ACC112 (cell line): Measurements from ENCODE around the gene GRPEL1.

ENCODE experiments used
- H2AFZ ChIP-seq: fragments of 200-600 bp; sonication (generic); one replicate; pipeline ENCODE4 v1.6.0; 2017; ENCODE audit warnings: antibody characterized with exemption, low read length; ENCODE audit not compliant: unreplicated experiment
- H3K27ac ChIP-seq: fragments of 200-600 bp; sonication (generic); 2 replicates; pipeline ENCODE4 v1.5.1; 2014; ENCODE audit warnings: low read depth, mild to moderate bottlenecking, antibody characterized with exemption, low read length, moderate library complexity
- H3K27me3 ChIP-seq: fragments of 200-600 bp; sonication (generic); 2 replicates; pipeline ENCODE4 v1.6.1; 2014; ENCODE audit warnings: mild to moderate bottlenecking, antibody characterized with exemption, low read length, moderate library complexity, mixed read lengths; ENCODE audit not compliant: insufficient read depth
- H3K36me3 ChIP-seq: fragments of 200-600 bp; sonication (generic); 2 replicates; pipeline ENCODE4 v1.6.1; 2016; ENCODE audit warnings: mild to moderate bottlenecking, antibody characterized with exemption, low read length, moderate library complexity, mixed read lengths; ENCODE audit not compliant: insufficient read depth
- H3K4me1 ChIP-seq: fragments of 200-600 bp; sonication (generic); one replicate; pipeline ENCODE4 v1.6.1; 2016; ENCODE audit warnings: low read length, mixed read lengths; ENCODE audit not compliant: insufficient read depth, unreplicated experiment, control insufficient read depth
- H3K4me3 ChIP-seq: fragments of 200-600 bp; sonication (generic); 2 replicates; pipeline ENCODE4 v1.5.1; 2014; ENCODE audit warnings: mild to moderate bottlenecking, low read depth, low read length
- H3K79me2 ChIP-seq: fragments of 200-600 bp; sonication (generic); one replicate; pipeline ENCODE4 v1.6.0; 2016; ENCODE audit warnings: low read length; ENCODE audit not compliant: control insufficient read depth, unreplicated experiment, insufficient read depth

Gene GRPEL1

DNA sequence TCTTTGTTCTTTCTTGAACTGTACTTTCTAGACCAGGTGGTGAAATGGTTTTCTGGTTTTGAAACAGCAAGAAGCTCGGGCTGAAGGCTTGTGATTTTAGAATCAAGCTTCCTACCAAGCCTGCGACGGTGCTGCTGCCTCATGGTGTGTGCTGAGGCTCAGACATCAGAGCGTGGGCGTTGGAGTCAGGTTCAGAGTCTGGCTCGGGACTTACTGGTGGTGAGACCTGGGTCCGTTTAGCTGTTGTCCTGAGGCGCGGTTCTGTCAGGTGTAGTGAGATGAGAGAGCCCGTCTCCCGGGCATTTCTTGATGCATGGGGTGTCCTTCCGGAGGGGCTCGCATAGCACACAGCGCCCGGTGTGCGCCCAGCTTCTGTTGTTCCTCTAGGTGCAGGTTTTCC, 44.4 kb downstream of the GRPEL1 start:
- H3K27me3 ChIP-seq = no peaks in the 10 kb centered on the region
- H3K27ac ChIP-seq = peak overlapping the region; percentile 81; the same call in 1 of the 2 replicates
- H3K4me3 ChIP-seq = no peak overlapping the region
- H3K36me3 ChIP-seq = 0 out of 2 replicates have a peak, but pooled peaks cover 2% of the 10 kb centered on the region
- H3K4me1 ChIP-seq = peaks cover 18% of the 10 kb centered on the region
- H2AFZ ChIP-seq = no peak overlapping the region
- H3K79me2 ChIP-seq = peaks cover 4% of the 10 kb centered on the region

DNA sequence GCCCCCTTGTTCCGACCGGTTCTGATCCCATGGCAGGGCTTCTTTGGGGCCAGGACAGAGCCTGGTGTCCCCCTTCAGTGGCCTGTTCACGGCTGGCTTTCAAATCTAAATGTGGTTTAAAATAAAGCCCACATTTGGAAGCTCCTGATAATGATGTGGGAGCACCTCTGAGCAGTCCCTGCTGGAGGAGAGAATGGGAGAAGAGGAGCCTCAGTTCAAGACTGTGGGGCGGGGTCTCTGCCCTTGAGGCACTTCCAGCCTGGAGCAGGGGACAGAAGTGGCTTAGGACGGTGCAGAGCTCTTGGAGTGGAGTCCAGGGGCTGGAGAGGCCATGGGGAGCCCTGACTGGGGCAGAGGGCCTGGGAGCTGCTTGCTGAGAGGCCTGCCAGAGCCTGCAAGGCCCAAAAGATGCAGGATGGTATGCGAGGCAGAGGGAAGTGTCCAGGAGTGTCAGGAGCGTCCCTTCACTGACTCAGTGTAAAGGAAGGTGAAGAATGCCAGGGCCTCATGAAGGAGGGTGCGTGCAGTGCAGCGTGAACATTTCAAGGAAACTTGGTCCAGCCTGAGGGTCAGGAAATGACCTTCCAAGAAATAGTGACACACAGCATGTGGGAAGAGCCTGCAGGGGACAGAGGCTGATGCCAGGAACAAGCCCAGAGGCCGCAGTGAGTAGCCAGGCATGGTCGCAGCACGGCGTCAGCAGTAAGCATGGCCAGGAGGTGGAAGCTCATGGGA, 45.8 kb downstream of the GRPEL1 start:
- Histone ChIP-seq H3K4me3 (no peak overlapping the region), H3K36me3 (no peaks in the 10 kb centered on the region), H3K79me2 (peaks cover 4% of the 10 kb centered on the region), H3K27me3 (no peaks in the 10 kb centered on the region), H3K4me1 (peaks cover 17% of the 10 kb centered on the region), H3K27ac (peak overlapping the region; percentile 92), H2AFZ (no peak overlapping the region)

DNA sequence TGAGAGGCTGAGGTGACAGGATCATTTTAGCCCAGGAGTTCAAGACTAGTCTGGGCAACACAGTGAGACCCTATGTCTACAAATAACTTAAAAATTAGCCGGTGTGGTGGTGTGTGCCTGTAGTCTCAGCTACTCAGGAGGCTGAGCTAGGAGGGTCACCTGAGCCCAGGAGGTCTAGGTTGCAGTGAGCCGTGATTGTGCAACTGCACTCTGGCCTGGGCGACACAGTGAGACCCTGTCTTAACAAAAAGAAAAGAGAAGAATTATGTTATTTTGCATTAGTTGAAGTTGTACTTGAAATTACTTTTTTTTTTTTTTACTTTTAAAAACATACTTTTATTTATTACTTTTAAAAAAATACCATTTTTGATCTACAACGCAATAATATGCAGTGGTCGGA, 46.5 kb downstream of the GRPEL1 start:
- Histone ChIP-seq H2AFZ (no peak overlapping the region), H3K4me1 (peaks cover 17% of the 10 kb centered on the region), H3K27me3 (no peaks in the 10 kb centered on the region), H3K4me3 (no peak overlapping the region), H3K36me3 (0 out of 2 replicates have a peak, but pooled peaks cover 4% of the 10 kb centered on the region), H3K27ac (peak overlapping the region; percentile 92), H3K79me2 (peaks cover 4% of the 10 kb centered on the region)

DNA sequence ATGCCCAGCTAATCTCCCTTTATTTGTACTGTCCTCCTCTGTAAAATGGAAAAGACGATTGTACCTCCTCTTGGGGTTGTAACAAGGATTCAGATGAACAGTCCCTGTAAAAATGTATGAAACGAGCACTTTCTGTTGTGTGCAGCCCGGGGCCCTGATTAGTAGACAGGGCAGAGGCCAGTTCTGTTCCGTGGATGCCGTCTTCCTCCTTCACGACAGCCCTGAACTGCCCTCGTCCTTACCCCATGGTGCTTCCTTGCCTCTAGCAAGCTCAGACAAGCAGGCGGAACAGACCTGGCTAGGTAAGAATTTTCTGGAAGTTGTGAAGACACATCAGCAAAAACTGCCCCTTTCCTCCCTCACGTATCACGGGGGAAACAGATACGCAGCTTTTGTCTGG, 47.0 kb downstream of the GRPEL1 start:
- Histone ChIP-seq H3K27me3 (no peaks in the 10 kb centered on the region), H3K36me3 (0 out of 2 replicates have a peak, but pooled peaks cover 6% of the 10 kb centered on the region), H3K79me2 (peaks cover 4% of the 10 kb centered on the region), H3K4me1 (peaks cover 21% of the 10 kb centered on the region), H3K4me3 (no peak overlapping the region), H2AFZ (no peak overlapping the region), H3K27ac (no peak overlapping the region)

DNA sequence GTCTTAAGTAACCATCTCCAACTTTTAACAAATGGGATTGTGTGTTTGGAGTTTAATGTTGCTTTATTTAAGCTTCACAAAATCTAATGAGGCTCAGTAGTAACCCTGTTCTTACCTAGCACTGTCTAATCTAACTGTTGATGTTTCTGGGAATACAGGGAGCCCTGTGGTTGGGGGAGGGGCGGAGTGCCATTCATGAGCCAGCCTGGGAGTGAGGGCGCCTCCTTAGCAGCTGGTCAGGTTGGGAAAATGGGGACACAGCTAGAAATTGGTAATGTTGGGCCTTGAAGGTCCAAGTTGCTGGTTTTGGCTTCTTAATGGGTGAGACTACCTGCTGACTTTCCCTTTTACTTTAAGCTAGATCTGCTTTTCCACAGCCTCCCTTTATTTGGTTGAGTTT, 47.6 kb downstream of the GRPEL1 start:
- H3K27ac ChIP-seq = peak overlapping the region; percentile 2; the same call in 1 of the 2 replicates
- peaks cover 4% of the 10 kb centered on the region for H3K79me2 ChIP-seq
- no peak overlapping the region for H3K4me3 ChIP-seq
- no peak overlapping the region for H2AFZ ChIP-seq
- H3K4me1 ChIP-seq = peaks cover 23% of the 10 kb centered on the region
- 0 out of 2 replicates have a peak, but pooled peaks cover 6% of the 10 kb centered on the region for H3K36me3 ChIP-seq
- H3K27me3 ChIP-seq = no peaks in the 10 kb centered on the region

DNA sequence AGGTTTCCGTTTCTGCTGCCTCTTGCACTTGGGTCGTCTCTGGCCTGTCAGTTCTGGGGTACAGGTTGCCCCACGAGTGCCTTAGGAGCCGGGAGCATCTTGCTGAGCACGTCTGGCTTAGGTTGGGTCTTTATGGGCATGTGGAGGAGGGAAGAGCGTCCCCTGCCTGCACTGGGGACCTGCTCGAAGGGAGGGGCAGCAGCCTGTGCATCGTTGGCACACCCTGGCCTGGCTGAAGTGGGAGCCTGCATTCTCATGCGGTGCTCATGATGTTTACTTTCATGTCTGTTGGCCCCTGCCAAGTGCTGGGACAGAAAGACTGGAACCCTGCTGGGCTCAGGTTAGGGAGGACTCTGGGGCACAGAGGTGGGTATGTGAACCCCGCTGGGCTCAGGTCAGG, 48.5 kb downstream of the GRPEL1 start:
- Histone ChIP-seq H3K27ac (no peak overlapping the region), H2AFZ (no peak overlapping the region), H3K4me1 (peaks cover 23% of the 10 kb centered on the region), H3K4me3 (no peak overlapping the region), H3K27me3 (no peaks in the 10 kb centered on the region), H3K79me2 (peaks cover 4% of the 10 kb centered on the region), H3K36me3 (0 out of 2 replicates have a peak, but pooled peaks cover 9% of the 10 kb centered on the region)

DNA sequence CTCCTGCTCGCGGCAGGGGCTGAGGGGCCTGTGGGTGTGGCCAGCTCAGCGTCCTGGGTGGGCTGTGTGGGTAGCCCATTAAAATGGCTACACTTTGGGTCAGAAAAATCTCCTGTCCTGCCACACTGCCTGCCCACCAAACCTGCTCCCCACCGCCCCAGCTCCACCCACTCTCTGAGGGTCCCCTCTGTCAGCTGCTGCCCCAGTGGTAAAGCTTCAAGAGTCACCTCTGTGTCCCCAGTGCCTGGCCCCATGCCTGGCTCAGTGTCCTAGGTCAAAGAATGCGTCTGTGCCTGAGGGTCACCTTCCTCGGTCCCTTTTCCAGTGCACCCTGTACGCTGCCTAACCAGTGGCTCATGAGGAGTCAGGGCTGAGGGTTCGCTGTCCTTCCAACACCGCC, 49.6 kb downstream of the GRPEL1 start:
- peaks cover 2% of the 10 kb centered on the region for H3K79me2 ChIP-seq
- H3K36me3 ChIP-seq = peaks cover 15% of the 10 kb centered on the region; the same call in 1 of the 2 replicates

DNA sequence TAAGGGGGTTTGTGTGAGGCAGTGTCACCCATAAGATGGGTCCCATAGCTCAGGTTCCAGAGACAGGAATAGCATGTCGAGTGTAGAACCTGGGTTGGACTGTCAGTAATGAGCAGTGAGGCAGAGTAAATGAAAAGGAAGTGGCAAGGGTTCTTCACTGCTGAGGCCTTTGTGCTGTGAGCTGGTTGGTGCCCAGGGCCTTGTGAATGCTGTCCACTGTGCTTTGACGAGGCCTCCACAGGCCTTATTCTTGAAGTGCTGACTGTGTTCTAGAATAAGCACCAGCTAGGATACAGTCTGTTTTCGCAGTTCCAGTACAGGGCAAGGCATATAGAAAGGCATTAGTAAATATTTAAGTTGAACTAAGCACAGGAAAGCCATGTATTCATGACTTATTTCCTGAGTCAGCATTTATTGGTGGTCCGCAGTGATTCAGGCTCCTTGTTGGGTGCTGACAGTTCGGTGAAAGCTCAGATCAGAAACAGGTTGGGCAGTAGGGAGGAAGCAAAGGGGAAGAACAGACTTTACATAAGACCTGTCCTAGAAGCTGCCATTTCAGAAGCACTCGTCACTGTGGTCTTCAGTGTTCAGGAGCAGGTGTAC, 50.3 kb downstream of the GRPEL1 start:
- Histone ChIP-seq H3K27ac (no peak overlapping the region), H3K4me3 (no peak overlapping the region), H3K36me3 (peaks cover 15% of the 10 kb centered on the region; the same call in 1 of the 2 replicates), H3K4me1 (peaks cover 16% of the 10 kb centered on the region), H3K27me3 (no peaks in the 10 kb centered on the region), H3K79me2 (no peaks in the 10 kb centered on the region), H2AFZ (no peak overlapping the region)

More for the DNA sequence above, 49.6 kb downstream of the GRPEL1 start:
- Histone ChIP-seq H3K4me3 (no peak overlapping the region), H2AFZ (no peak overlapping the region), H3K27me3 (no peaks in the 10 kb centered on the region), H3K27ac (no peak overlapping the region), H3K4me1 (peaks cover 23% of the 10 kb centered on the region)

DNA sequence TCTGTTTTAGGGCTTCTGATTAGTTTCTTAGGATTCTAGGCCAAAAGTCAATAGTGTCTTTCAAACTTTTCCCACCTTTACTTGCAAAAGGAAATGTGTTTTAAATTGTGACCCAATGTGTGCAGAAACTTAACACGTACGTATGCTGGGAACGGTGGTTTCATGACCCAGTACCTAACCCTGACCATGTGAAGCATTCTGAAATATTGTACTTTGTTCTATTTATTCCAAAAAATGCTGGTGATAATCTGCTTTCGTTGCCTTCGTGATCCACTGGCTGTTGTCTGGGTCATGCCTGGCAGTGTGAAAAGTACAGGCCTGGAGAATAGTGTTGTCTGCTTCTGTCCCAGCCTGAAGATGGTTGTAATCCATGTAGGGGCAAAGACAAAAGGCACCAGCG, 51.4 kb downstream of the GRPEL1 start:
- Histone ChIP-seq H3K79me2 (no peaks in the 10 kb centered on the region), H3K4me1 (peaks cover 6% of the 10 kb centered on the region), H3K36me3 (peaks cover 15% of the 10 kb centered on the region; the same call in 1 of the 2 replicates), H2AFZ (no peak overlapping the region), H3K27ac (no peak overlapping the region), H3K27me3 (no peaks in the 10 kb centered on the region), H3K4me3 (no peak overlapping the region)

DNA sequence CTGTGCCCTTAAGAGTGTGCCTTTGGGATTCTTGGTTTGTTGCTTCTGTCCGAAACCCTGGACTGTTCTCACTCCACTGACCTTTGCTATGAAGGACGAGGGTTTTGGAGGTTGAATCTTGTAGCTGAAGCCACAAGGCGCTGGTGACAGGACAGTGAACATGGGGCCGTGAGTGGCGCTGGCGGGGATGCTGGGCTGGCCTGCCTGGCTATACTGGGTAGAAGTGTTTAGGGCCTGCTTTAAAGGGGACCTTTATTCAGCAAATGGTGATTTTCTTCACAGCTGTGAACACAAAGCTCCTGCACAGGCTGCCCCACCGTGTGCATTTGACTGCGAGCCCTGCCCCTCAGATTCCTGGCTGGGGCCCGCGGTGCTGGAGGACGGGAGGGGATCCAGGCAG, 51.8 kb downstream of the GRPEL1 start:
- H3K27ac ChIP-seq = peak overlapping the region; percentile 9; the same call in 1 of the 2 replicates
- no peaks in the 10 kb centered on the region for H3K27me3 ChIP-seq
- no peak overlapping the region for H2AFZ ChIP-seq
- H3K4me1 ChIP-seq = peaks cover 6% of the 10 kb centered on the region
- peaks cover 15% of the 10 kb centered on the region; the same call in 1 of the 2 replicates for H3K36me3 ChIP-seq
- no peak overlapping the region for H3K4me3 ChIP-seq
- H3K79me2 ChIP-seq = no peaks in the 10 kb centered on the region
